ENCODE measurements around the gene NEK4.

The NEK4 gene

DNA sequence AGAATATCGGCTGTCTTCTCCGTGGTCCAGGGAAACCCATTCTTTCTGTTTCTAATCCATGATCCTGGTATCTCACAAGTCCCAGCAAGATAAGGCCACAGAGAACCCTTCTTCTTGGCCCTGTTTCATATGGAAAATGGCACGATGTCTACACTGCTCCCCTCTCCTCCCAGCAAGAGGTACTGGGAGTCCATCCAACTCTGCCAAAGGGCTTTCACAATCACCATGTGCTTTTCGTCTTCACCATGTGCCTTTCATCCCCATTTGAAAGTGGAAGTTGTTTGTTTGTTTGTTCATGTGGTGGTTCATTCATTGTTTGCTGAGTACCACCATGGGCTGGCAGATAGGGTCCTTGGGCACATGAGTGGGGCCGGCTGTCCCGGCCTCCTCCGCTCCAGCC is 29.3 kb upstream of the NEK4 start:
- Histone ChIP-seq H3K27me3 (ENCODE audit: insufficient read depth, low read length) (no peaks in the 10 kb centered on the region), H3K36me3 (ENCODE audit: insufficient read depth, low read length) (no peaks in the 10 kb centered on the region)

GRCh38 chr3:52798978-52799476 is 28.3 kb upstream of the NEK4 start:
- no peaks in the 10 kb centered on the region for H3K36me3 ChIP-seq (ENCODE audit: insufficient read depth, low read length)
- H2AFZ ChIP-seq (ENCODE audit: low read depth, low read length): no peak overlapping the region
- H3K27me3 ChIP-seq (ENCODE audit: insufficient read depth, low read length): no peaks in the 10 kb centered on the region
- H3K4me1 ChIP-seq (ENCODE audit: insufficient read depth, low read length): peaks cover 4% of the 10 kb centered on the region
- H3K4me3 ChIP-seq (ENCODE audit: low read length): no peak overlapping the region
- H3K9me3 ChIP-seq (ENCODE audit: low read length): no peaks in the 10 kb centered on the region

More for the DNA sequence above, 29.3 kb upstream of the NEK4 start:
- H3K9me3 ChIP-seq (ENCODE audit: low read length): no peaks in the 10 kb centered on the region
- H3K4me1 ChIP-seq (ENCODE audit: insufficient read depth, low read length): no peaks in the 10 kb centered on the region
- no peak overlapping the region for H2AFZ ChIP-seq (ENCODE audit: low read depth, low read length)
- no peak overlapping the region for H3K4me3 ChIP-seq (ENCODE audit: low read length)

DNA sequence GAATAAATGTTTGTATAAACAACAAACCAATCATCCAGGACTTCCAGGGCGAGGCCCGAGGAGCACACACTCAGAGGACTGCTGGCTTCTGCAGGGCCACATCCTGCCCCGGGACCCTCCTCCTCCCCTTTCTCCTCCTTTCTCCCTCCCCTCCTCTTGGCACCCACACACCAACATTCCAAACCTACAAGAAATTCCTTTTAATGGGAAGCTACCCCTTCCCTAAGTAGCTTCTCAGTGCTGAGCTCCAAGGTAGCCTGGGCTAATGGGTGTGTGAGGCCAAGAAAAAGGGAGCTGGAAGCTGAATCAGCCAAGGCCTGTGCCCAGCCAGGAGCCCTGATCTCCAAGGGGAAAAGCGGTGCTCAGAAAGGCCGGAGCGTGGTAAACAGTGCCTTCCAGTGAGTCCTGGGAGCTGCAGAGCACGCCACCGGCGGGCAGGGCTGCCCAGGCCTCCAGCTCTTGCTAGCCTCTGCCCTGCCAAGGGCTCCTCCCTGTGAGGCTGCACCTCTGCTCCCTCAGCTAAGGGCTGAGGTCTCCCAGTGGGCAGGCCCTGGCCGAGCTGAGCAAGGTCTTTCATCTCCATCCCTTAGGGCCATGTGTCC is 27.7 kb upstream of the NEK4 start:
- no peak overlapping the region for H3K4me3 ChIP-seq (ENCODE audit: low read length)
- no peaks in the 10 kb centered on the region for H3K27me3 ChIP-seq (ENCODE audit: insufficient read depth, low read length)
- no peak overlapping the region for H2AFZ ChIP-seq (ENCODE audit: low read depth, low read length)
- peaks cover 4% of the 10 kb centered on the region for H3K4me1 ChIP-seq (ENCODE audit: insufficient read depth, low read length)
- H3K36me3 ChIP-seq (ENCODE audit: insufficient read depth, low read length): no peaks in the 10 kb centered on the region
- H3K9me3 ChIP-seq (ENCODE audit: low read length): no peaks in the 10 kb centered on the region

GRCh38 chr3:52796411-52796810 is 25.7 kb upstream of the NEK4 start:
- H2AFZ ChIP-seq (ENCODE audit: low read depth, low read length): no peak overlapping the region
- no peaks in the 10 kb centered on the region for H3K9me3 ChIP-seq (ENCODE audit: low read length)
- no peaks in the 10 kb centered on the region for H3K36me3 ChIP-seq (ENCODE audit: insufficient read depth, low read length)
- H3K4me1 ChIP-seq (ENCODE audit: insufficient read depth, low read length): peaks cover 4% of the 10 kb centered on the region
- H3K4me3 ChIP-seq (ENCODE audit: low read length): no peak overlapping the region
- peaks cover 2% of the 10 kb centered on the region for H3K27me3 ChIP-seq (ENCODE audit: insufficient read depth, low read length)

DNA sequence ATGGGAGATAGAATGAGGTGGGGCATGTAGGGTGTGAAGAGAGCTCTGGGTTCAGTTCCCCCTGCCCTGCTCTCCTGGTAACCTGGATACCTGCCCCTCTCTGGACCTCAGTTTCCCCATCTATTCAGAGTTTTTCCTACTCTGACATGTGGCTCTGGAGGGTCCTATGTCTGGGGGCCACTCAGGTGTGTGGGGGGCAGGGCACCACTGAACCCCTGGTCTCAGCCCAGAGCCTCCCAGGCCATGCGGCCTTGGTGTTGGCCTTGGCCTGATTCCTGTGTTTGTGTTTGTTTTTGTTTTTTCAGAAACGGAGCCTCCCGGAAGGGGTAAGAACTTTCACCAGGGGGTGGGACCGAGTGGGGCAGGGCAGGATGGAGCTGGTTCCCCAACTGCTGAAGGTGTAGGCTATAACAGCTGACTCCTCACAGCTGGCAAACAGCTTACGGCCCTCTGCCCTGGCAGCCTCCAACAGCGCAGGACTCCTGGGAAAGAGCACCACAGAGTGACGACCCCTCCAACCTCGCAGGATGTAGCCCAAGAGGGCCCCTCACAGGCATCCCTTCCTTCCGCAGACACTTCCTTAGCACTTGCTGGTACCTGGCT is 24.7 kb upstream of the NEK4 start:
- H3K4me3 ChIP-seq (ENCODE audit: low read length): no peak overlapping the region
- peaks cover 2% of the 10 kb centered on the region for H3K27me3 ChIP-seq (ENCODE audit: insufficient read depth, low read length)
- no peaks in the 10 kb centered on the region for H3K36me3 ChIP-seq (ENCODE audit: insufficient read depth, low read length)
- H3K4me1 ChIP-seq (ENCODE audit: insufficient read depth, low read length): peaks cover 4% of the 10 kb centered on the region
- no peaks in the 10 kb centered on the region for H3K9me3 ChIP-seq (ENCODE audit: low read length)
- no peak overlapping the region for H2AFZ ChIP-seq (ENCODE audit: low read depth, low read length)

- H3K4me3 ChIP-seq (ENCODE audit: low read length): no peak within 1 kb of the TSS
- H3K27me3 ChIP-seq (ENCODE audit: insufficient read depth, low read length): peaks cover 2% of the 10 kb centered on the region
- no peaks in the 10 kb centered on the region for H3K36me3 ChIP-seq (ENCODE audit: insufficient read depth, low read length)
- H3K4me1 ChIP-seq (ENCODE audit: insufficient read depth, low read length): peaks cover 4% of the 10 kb centered on the region
- H2AFZ ChIP-seq (ENCODE audit: low read depth, low read length): no peak within 1 kb of the TSS
- H3K9me3 ChIP-seq (ENCODE audit: low read length): no peaks in the 10 kb centered on the region
Measured at GRCh38 chr3:52794612-52795099, 23.9 kb upstream of the NEK4 start, which contains the start of gene ITIH3. Gene ITIH3, plus strand, starts transcription at chr3:52794796. Its CDS starts 8 bp downstream, at chr3:52794804.

DNA sequence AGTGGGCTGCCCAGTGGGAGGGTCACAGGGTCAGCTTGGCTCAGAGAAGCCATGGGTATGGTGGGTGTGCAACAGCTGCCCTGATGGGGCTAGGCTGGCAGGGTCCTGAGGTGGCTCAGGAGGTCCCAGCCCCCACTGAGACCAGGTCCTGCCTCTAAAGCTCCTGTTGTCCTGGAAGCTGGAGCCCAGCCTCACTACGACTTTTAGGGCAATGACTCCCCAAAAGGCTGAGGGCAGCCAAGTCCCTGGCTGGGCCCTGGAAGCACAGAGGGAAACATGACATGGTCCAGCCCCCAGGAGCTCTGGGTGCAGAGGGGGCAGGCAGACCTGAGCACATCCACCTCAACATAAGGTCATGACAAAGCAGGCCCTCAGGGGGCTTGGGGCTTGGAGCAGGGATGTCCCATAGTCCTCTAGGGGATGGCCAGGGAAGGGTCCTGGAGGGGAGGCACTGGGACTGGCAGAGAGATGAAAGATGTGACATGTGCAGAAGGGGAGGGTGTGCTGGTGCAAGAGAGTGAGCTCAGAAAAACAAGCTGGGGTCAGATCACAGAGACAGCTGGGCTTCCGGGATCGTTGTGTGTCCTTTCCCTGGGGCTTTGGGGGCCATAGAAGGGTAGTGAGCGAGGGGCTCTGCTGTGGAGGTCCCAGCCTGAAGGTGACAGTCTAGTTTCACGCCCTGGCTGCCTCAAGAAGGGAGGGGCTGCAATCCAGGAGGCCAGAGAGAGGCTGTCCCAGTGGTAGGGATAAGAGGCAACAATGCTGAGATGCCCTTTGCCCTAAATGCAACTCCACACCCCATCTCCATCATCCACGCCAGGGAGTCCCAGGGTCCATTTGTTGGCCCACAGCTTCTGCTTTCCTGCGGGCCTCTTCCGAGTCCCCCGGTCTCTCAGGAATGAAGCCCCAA is 23.2 kb upstream of the NEK4 start:
- Histone ChIP-seq H3K36me3 (ENCODE audit: insufficient read depth, low read length) (no peaks in the 10 kb centered on the region), H3K4me1 (ENCODE audit: insufficient read depth, low read length) (peaks cover 4% of the 10 kb centered on the region), H3K4me3 (ENCODE audit: low read length) (no peak overlapping the region), H3K27me3 (ENCODE audit: insufficient read depth, low read length) (peaks cover 2% of the 10 kb centered on the region), H2AFZ (ENCODE audit: low read depth, low read length) (no peak overlapping the region), H3K9me3 (ENCODE audit: low read length) (no peaks in the 10 kb centered on the region)

DNA sequence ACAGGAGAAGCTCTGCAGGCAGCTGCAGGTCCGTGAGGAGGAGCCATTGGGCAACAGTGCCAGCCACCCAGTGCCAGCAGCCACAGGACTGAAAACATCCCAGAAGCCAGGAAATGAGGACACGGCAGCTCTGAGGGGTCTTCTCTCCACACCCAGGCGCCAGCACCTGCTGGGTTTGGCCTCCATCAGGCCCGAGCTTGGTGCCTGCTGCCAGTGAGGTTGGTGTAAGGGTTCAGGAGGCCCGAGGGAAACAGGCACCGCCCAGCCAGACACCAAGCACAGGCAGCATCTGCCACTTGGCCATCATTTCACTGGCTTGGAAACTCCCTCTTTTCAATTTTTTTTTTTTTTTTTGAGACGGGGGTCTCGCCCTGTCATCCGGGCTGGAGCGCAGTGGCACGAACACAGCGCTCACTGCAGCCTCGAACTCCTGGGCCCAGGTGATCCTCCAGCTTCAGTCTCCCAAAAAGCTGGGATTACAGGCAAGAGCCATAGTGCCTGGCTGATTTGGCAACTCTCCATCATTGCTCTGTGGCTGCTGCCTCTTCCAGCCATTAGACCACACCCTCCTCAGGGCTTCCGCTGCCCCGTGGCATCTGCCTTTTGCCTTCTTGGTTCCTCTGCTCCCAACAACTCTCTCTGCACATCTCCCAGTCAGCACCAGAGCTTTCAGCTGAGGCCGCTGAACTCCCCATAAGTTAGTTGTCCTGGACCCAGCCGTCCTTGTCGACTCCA is 22.4 kb upstream of the NEK4 start:
- H3K4me1 ChIP-seq (ENCODE audit: insufficient read depth, low read length): peaks cover 4% of the 10 kb centered on the region
- H3K27me3 ChIP-seq (ENCODE audit: insufficient read depth, low read length): peaks cover 2% of the 10 kb centered on the region
- no peaks in the 10 kb centered on the region for H3K36me3 ChIP-seq (ENCODE audit: insufficient read depth, low read length)
- H3K9me3 ChIP-seq (ENCODE audit: low read length): no peaks in the 10 kb centered on the region
- no peak overlapping the region for H2AFZ ChIP-seq (ENCODE audit: low read depth, low read length)
- H3K4me3 ChIP-seq (ENCODE audit: low read length): no peak overlapping the region

- Histone ChIP-seq H3K9me3 (ENCODE audit: low read length) (no peaks in the 10 kb centered on the region), H3K36me3 (ENCODE audit: insufficient read depth, low read length) (no peaks in the 10 kb centered on the region), H3K4me1 (ENCODE audit: insufficient read depth, low read length) (peaks cover 4% of the 10 kb centered on the region), H3K27me3 (ENCODE audit: insufficient read depth, low read length) (peaks cover 4% of the 10 kb centered on the region), H3K4me3 (ENCODE audit: low read length) (no peak overlapping the region), H2AFZ (ENCODE audit: low read depth, low read length) (no peak overlapping the region)
Measured at GRCh38 chr3:52792413-52792812, 21.7 kb upstream of the NEK4 start.

DNA sequence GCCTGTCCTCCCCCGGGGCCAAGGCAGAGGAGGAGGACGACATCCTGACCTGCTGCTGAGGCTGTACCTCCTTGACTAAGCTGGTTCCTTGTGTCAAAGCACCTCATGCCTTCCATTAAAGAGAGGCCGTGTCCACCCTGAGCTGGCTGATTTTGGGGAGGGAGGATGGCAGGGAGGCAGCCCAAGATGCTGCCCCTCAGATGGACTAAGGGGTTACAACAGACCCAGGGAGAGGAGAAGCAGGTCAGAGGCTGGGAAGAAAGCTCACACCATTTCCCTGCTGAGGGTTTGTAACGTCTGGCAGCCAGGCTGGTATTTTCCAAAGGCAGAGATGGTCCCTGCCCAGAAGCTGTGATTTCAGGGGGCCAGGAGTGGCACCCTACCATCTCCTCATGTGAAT is 21.2 kb upstream of the NEK4 start:
- Histone ChIP-seq H3K9me3 (ENCODE audit: low read length) (no peaks in the 10 kb centered on the region), H3K27me3 (ENCODE audit: insufficient read depth, low read length) (peaks cover 4% of the 10 kb centered on the region), H3K4me3 (ENCODE audit: low read length) (no peak overlapping the region), H3K36me3 (ENCODE audit: insufficient read depth, low read length) (no peaks in the 10 kb centered on the region), H2AFZ (ENCODE audit: low read depth, low read length) (no peak overlapping the region), H3K4me1 (ENCODE audit: insufficient read depth, low read length) (peaks cover 4% of the 10 kb centered on the region)

GRCh38 chr3:52791366-52791765 is 20.6 kb upstream of the NEK4 start:
- H3K4me1 ChIP-seq (ENCODE audit: insufficient read depth, low read length): peaks cover 4% of the 10 kb centered on the region
- no peak overlapping the region for H3K4me3 ChIP-seq (ENCODE audit: low read length)
- no peaks in the 10 kb centered on the region for H3K36me3 ChIP-seq (ENCODE audit: insufficient read depth, low read length)
- no peak overlapping the region for H2AFZ ChIP-seq (ENCODE audit: low read depth, low read length)
- peaks cover 4% of the 10 kb centered on the region for H3K27me3 ChIP-seq (ENCODE audit: insufficient read depth, low read length)
- no peaks in the 10 kb centered on the region for H3K9me3 ChIP-seq (ENCODE audit: low read length)

DNA sequence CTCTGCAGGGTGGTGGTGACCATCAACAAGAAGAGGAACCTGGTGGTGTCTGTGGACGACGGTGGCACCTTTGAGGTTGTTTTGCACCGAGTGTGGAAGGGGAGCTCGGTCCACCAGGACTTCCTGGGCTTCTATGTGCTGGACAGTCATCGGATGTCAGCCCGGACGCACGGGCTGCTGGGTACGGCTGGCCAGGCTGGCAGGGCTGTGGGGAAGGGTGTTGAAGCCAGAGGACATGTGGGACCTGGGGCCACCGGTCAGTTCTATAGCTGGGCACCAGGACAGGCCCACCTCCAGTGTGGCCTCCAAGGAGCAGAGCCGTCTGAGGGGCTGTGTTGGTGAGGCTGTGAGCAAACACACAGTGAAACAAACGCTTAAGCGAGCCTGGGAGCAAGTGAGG is 20.0 kb upstream of the NEK4 start:
- H3K9me3 ChIP-seq (ENCODE audit: low read length): no peaks in the 10 kb centered on the region
- peaks cover 4% of the 10 kb centered on the region for H3K27me3 ChIP-seq (ENCODE audit: insufficient read depth, low read length)
- H3K4me3 ChIP-seq (ENCODE audit: low read length): no peak overlapping the region
- H2AFZ ChIP-seq (ENCODE audit: low read depth, low read length): no peak overlapping the region
- peaks cover 4% of the 10 kb centered on the region for H3K4me1 ChIP-seq (ENCODE audit: insufficient read depth, low read length)
- no peaks in the 10 kb centered on the region for H3K36me3 ChIP-seq (ENCODE audit: insufficient read depth, low read length)

Data from neuron (in vitro differentiated cells).